Liver (tissue), 3 donors: ENCODE results near the gene ERC1.

ENCODE experiments used
- EGR1 ChIP-seq, 2 donors: IDR thresholded peaks; 2 replicates each; pipeline ENCODE4 v1.6.1; 2016 to 2018; ENCODE audit warnings: antibody characterized with exemption in 2 of 2, low read depth in 2 of 2
- HNF4G ChIP-seq: IDR thresholded peaks from 2 replicates; pipeline ENCODE4 v1.6.1; 2016; ENCODE audit warnings: antibody characterized with exemption
- RAD21 ChIP-seq, 2 donors: IDR thresholded peaks; 2 replicates each; pipeline ENCODE4 v1.6.1; 2016; ENCODE audit warnings: antibody characterized with exemption in 2 of 2, mild to moderate bottlenecking in 2 of 2
- RXRA ChIP-seq, 2 donors: IDR thresholded peaks; 2 replicates each; pipeline ENCODE4 v1.6.1; 2017 to 2018; ENCODE audit warnings: antibody characterized with exemption in 2 of 2, mild to moderate bottlenecking in 1 of 2
- SP1 ChIP-seq: IDR thresholded peaks from 2 replicates; pipeline ENCODE4 v1.6.1; 2018; ENCODE audit warnings: antibody characterized with exemption, mild to moderate bottlenecking
- TAF1 ChIP-seq: conservative IDR thresholded peaks from 2 replicates; pipeline ENCODE4 v1.6.1; 2016; ENCODE audit warnings: antibody characterized with exemption, mild to moderate bottlenecking
- YY1 ChIP-seq: IDR thresholded peaks from 2 replicates; pipeline ENCODE4 v1.6.1; 2016; ENCODE audit warnings: antibody characterized with exemption, mild to moderate bottlenecking
- TF ChIP-seq, protein P1 (sequence below): fragments of 150-350 bp; IDR thresholded peaks from 2 replicates; pipeline ENCODE4 v1.5.1; 2017; ENCODE audit warnings: improper control_type of control experiment, low read depth, low read length; ENCODE audit not compliant: missing input control
- TF ChIP-seq, protein P2 (sequence below): IDR thresholded peaks from 2 replicates; pipeline ENCODE4 v1.6.1; 2016; ENCODE audit warnings: antibody characterized with exemption
- TF ChIP-seq, protein P3 (sequence below): IDR thresholded peaks from 2 replicates; pipeline ENCODE4 v1.6.1; 2016; ENCODE audit warnings: antibody characterized with exemption
- donor health status: healthy.
- donor health status: healthy.

DNA sequence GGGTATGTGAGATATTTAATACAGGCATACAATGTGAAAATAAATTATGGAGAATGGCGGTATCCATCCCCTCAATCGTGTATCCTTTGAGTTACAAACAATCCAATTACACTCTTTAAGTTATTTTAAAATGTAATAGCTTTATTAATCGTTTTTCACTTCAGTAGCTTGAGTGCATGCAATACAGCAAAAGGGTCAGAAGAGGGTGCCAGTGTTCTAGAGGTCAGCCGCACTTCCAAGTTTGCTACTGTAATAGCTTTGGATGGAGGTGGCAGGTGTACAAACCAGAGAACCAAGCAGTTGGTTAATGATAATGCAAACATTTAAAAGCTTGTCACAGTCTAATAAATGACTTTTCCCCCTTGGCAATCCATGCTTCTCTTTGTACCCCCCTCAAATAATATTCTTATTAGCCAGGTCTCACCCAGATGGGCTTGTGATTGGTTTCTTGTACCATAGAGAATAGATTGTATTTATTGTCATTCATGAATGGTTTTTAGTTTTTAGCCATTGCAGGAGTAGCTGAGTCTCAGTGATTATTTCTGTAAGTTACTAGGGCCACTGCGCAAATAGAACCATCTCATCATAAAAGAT, 127.0 kb downstream of the ERC1 start:
- TF ChIP-seq, protein P1, sequence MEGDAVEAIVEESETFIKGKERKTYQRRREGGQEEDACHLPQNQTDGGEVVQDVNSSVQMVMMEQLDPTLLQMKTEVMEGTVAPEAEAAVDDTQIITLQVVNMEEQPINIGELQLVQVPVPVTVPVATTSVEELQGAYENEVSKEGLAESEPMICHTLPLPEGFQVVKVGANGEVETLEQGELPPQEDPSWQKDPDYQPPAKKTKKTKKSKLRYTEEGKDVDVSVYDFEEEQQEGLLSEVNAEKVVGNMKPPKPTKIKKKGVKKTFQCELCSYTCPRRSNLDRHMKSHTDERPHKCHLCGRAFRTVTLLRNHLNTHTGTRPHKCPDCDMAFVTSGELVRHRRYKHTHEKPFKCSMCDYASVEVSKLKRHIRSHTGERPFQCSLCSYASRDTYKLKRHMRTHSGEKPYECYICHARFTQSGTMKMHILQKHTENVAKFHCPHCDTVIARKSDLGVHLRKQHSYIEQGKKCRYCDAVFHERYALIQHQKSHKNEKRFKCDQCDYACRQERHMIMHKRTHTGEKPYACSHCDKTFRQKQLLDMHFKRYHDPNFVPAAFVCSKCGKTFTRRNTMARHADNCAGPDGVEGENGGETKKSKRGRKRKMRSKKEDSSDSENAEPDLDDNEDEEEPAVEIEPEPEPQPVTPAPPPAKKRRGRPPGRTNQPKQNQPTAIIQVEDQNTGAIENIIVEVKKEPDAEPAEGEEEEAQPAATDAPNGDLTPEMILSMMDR = peak; percentile 94
- TF ChIP-seq TAF1 = no peak
- TF ChIP-seq, protein P2, sequence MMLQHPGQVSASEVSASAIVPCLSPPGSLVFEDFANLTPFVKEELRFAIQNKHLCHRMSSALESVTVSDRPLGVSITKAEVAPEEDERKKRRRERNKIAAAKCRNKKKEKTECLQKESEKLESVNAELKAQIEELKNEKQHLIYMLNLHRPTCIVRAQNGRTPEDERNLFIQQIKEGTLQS = no peak
- no peak for TF ChIP-seq EGR1 (IDR thresholded peaks at IDR 0.05; ENCODE audit: low read depth in 2 of 2)
- TF ChIP-seq RAD21 (IDR thresholded peaks at IDR 0.05) = peak; percentile 98 to 99
- no peak for TF ChIP-seq SP1
- TF ChIP-seq, protein P3, sequence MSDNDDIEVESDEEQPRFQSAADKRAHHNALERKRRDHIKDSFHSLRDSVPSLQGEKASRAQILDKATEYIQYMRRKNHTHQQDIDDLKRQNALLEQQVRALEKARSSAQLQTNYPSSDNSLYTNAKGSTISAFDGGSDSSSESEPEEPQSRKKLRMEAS = no peak
- no peak for TF ChIP-seq RXRA (IDR thresholded peaks at IDR 0.05)
- no peak for TF ChIP-seq HNF4G
- no peak for TF ChIP-seq YY1
